Astrocyte (in vitro differentiated cells and primary cell): ENCODE data around the gene NEK10. TPM values are rescaled to one million over a fixed set of nuclear protein-coding genes. Genes with fewer than 3 reads are reported as not detected.
A peak's percentile ranks its signal among the peaks of the same experiment; 100 is the strongest.

Source experiments
- DNase-seq: peaks from one replicate; pipeline ENCODE4 v3.0.0-alpha.2; 2010; ENCODE audit warnings: low read depth
- FAIRE-seq: peaks from 2 replicates; lab custom pipeline; 2011; peaks lifted over from hg19 to GRCh38; lab: Jason Lieb, UNC
- H2AFZ ChIP-seq: 2 replicates; pipeline ENCODE4 v1.6.0; 2012; ENCODE audit warnings: low read depth, low read length, inconsistent platforms
- H3K27ac ChIP-seq: 2 replicates; pipeline ENCODE4 v1.5.1; 2011; ENCODE audit warnings: low read depth, low read length, inconsistent platforms
- H3K27me3 ChIP-seq: 2 replicates; pipeline ENCODE4 v1.6.0; 2011; ENCODE audit warnings: low read length, inconsistent platforms; ENCODE audit not compliant: insufficient read depth
- H3K36me3 ChIP-seq: 2 replicates; pipeline ENCODE4 v1.5.1; 2011; ENCODE audit warnings: low read length, inconsistent platforms; ENCODE audit not compliant: insufficient read depth
- H3K4me1 ChIP-seq: 2 replicates; pipeline ENCODE4 v1.5.1; 2011; ENCODE audit warnings: low read length, inconsistent platforms; ENCODE audit not compliant: insufficient read depth
- H3K4me2 ChIP-seq: 2 replicates; pipeline ENCODE4 v1.6.0; 2012; ENCODE audit warnings: low read length, inconsistent platforms
- H3K4me3 ChIP-seq: 2 replicates; pipeline ENCODE4 v1.5.1; 2011; ENCODE audit warnings: low read depth, mild to moderate bottlenecking, low read length, inconsistent platforms; ENCODE audit not compliant: insufficient read depth
- H3K79me2 ChIP-seq: 2 replicates; pipeline ENCODE4 v1.6.0; 2012; ENCODE audit warnings: mild to moderate bottlenecking, low read length, inconsistent platforms; ENCODE audit not compliant: insufficient read depth
- H3K9ac ChIP-seq: 2 replicates; pipeline ENCODE4 v1.6.0; 2012; ENCODE audit warnings: mild to moderate bottlenecking, low read length, inconsistent platforms
- H3K9me3 ChIP-seq: 2 replicates; pipeline ENCODE4 v1.5.1; 2012; ENCODE audit warnings: low read depth, mild to moderate bottlenecking, low read length, inconsistent platforms; ENCODE audit not compliant: insufficient read depth
- H4K20me1 ChIP-seq: 2 replicates; pipeline ENCODE4 v1.6.0; 2012; ENCODE audit warnings: low read length, inconsistent platforms; ENCODE audit not compliant: insufficient read depth
- H3K27ac Mint-ChIP-seq: one replicate; pipeline ENCODE4 v1.8.0; 2021; ENCODE audit warnings: mild to moderate bottlenecking, mixed read lengths; ENCODE audit not compliant: unreplicated experiment
- H3K27me3 Mint-ChIP-seq: one replicate; pipeline ENCODE4 v1.8.0; 2021; ENCODE audit warnings: low read depth, mixed read lengths; ENCODE audit not compliant: unreplicated experiment
- H3K36me3 Mint-ChIP-seq: one replicate; pipeline ENCODE4 v1.8.0; 2021; ENCODE audit warnings: low read depth, mixed read lengths; ENCODE audit not compliant: unreplicated experiment
- H3K4me1 Mint-ChIP-seq: one replicate; pipeline ENCODE4 v1.8.0; 2021; ENCODE audit warnings: low read depth, mixed read lengths; ENCODE audit not compliant: unreplicated experiment
- H3K4me3 Mint-ChIP-seq: one replicate; pipeline ENCODE4 v1.8.0; 2021; ENCODE audit warnings: mild to moderate bottlenecking, moderate library complexity, mixed read lengths; ENCODE audit not compliant: unreplicated experiment
- H3K9me3 Mint-ChIP-seq: one replicate; pipeline ENCODE4 v1.8.0; 2021; ENCODE audit warnings: mild to moderate bottlenecking, mixed read lengths; ENCODE audit not compliant: unreplicated experiment
- EZH2 ChIP-seq: IDR thresholded peaks from 2 replicates; pipeline ENCODE4 v1.6.1; 2012; ENCODE audit warnings: mild to moderate bottlenecking, low read length, inconsistent platforms; ENCODE audit not compliant: insufficient read depth
- total RNA-seq: library from RNA; stranded (reverse); gene quantifications from 2 replicates; pipeline ENCODE4 v1.2.1, GENCODE V29; 2021
- TF ChIP-seq, protein P1 (sequence below): IDR thresholded peaks from 2 replicates; pipeline ENCODE4 v1.5.1; 2011; ENCODE audit warnings: low read depth, mild to moderate bottlenecking, inconsistent platforms, low read length, moderate library complexity; ENCODE audit not compliant: insufficient read depth

Gene NEK10
- total RNA-seq, 1 donor from 2014 or later, result 3.2 TPM

DNA sequence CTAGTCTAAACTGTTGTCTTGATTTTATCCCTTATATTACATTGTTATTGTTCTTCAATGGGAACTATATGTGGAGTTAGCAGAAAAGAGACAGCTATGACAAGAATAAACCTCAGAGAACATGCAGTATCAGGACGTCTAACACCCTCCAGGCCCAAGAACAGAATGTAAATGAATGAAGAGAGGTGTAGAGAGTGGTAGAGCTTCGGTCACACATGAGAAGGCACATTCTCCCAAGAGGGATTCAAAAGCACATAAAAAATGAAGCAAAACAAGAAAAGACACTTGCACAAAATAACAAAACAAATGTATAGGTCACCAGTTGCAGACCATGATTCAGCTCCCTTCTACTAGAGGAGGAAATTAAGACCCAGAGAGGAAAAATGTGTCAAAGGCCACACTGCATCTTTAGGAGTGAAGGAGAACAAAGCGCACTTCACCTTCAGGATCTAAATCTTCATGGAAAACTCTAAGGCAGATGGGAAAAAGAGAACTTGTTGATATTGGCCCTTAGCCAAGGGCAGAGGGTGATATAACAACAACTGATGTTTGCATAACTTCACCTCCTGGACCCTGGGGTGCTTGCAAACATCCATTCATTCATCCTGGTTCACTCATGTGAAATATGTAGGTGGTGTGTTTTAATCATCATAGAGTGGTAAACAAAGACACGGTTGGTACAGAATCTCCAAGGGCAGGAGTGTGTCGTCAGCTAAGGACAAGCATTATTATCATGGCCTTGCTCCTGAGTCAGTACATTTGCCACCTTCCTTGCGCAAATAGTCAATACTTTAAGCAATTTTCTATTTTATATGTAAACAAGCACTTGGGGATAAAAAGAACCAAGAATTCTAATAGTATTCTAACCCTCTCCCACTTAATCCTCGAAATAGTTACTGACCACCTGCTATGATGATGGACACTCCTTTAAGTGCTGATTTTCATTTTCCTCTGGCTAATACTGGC lies 8.8 kb downstream of the NEK10 start:
- no peaks in the 10 kb centered on the region for H3K9me3 ChIP-seq
- H4K20me1 ChIP-seq, result no peaks in the 10 kb centered on the region
- no peaks in the 10 kb centered on the region for H3K27me3 ChIP-seq
- H3K27ac Mint-ChIP-seq, result no peak overlapping the region
- H3K9me3 Mint-ChIP-seq, result no peaks in the 10 kb centered on the region
- FAIRE-seq (no peak), DNase-seq (peak; percentile 3)
- no peaks in the 10 kb centered on the region for H3K79me2 ChIP-seq
- H3K27ac ChIP-seq, result no peak overlapping the region
- peaks cover 8% of the 10 kb centered on the region for H3K4me1 ChIP-seq
- no peaks in the 10 kb centered on the region for H3K27me3 Mint-ChIP-seq
- H3K4me3 Mint-ChIP-seq, result no peak overlapping the region
- TF ChIP-seq, protein P1, sequence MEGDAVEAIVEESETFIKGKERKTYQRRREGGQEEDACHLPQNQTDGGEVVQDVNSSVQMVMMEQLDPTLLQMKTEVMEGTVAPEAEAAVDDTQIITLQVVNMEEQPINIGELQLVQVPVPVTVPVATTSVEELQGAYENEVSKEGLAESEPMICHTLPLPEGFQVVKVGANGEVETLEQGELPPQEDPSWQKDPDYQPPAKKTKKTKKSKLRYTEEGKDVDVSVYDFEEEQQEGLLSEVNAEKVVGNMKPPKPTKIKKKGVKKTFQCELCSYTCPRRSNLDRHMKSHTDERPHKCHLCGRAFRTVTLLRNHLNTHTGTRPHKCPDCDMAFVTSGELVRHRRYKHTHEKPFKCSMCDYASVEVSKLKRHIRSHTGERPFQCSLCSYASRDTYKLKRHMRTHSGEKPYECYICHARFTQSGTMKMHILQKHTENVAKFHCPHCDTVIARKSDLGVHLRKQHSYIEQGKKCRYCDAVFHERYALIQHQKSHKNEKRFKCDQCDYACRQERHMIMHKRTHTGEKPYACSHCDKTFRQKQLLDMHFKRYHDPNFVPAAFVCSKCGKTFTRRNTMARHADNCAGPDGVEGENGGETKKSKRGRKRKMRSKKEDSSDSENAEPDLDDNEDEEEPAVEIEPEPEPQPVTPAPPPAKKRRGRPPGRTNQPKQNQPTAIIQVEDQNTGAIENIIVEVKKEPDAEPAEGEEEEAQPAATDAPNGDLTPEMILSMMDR, result no peak
- TF ChIP-seq EZH2, result no peak
- H3K4me2 ChIP-seq, result no peak overlapping the region
- H3K36me3 Mint-ChIP-seq, result no peaks in the 10 kb centered on the region
- H3K9ac ChIP-seq, result no peak overlapping the region
- H3K36me3 ChIP-seq, result no peaks in the 10 kb centered on the region
- H3K4me1 Mint-ChIP-seq, result peaks cover 4% of the 10 kb centered on the region
- no peak overlapping the region for H3K4me3 ChIP-seq
- H2AFZ ChIP-seq, result no peak overlapping the region

DNA sequence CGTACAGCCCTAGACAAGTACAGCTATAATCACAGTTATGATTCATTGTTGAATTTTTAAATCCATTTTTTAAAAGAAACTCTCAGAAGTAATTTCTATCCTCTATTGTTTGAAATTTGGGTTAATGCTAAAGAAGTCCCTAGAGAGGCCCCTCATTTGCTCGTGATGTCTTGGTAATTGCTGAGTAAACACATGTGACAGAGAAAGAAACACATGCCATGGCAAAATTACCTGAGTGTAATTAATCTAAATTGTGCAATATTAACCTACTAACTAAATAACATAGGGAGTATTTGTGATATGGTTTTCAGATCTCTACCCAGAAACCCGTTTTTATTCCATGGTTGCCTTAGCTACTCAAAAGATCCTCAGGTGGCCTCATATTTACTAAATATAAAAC lies 10.8 kb downstream of the NEK10 start:
- peaks cover 4% of the 10 kb centered on the region for H3K4me1 Mint-ChIP-seq
- Histone ChIP-seq H4K20me1 (no peaks in the 10 kb centered on the region), H3K27ac (no peak overlapping the region), H3K4me3 (no peak overlapping the region), H3K27me3 (no peaks in the 10 kb centered on the region), H3K79me2 (no peaks in the 10 kb centered on the region), H3K4me1 (peaks cover 8% of the 10 kb centered on the region), H3K4me2 (no peak overlapping the region), H3K9ac (no peak overlapping the region), H3K9me3 (no peaks in the 10 kb centered on the region), H3K36me3 (no peaks in the 10 kb centered on the region), H2AFZ (no peak overlapping the region)
- DNase-seq, result no peak
- no peak overlapping the region for H3K27ac Mint-ChIP-seq
- TF ChIP-seq, protein P1, result no peak
- TF ChIP-seq EZH2, result no peak
- H3K36me3 Mint-ChIP-seq, result no peaks in the 10 kb centered on the region
- H3K27me3 Mint-ChIP-seq, result no peaks in the 10 kb centered on the region
- FAIRE-seq, result no peak
- H3K4me3 Mint-ChIP-seq, result no peak overlapping the region
- no peaks in the 10 kb centered on the region for H3K9me3 Mint-ChIP-seq
